HFFc6 (cell line): ENCODE results near the gene ANG. TPM values are rescaled to one million over a fixed set of nuclear protein-coding genes. Genes with fewer than 3 reads are reported as not detected.

Experiments
- DNase-seq: peaks from one replicate; pipeline ENCODE4 v3.0.0-alpha.2; 2018
- H3K27ac Mint-ChIP-seq: 2 replicates; pipeline ENCODE4 v1.8.0; 2020; ENCODE audit warnings: mild to moderate bottlenecking, mixed read lengths
- H3K27me3 Mint-ChIP-seq: 2 replicates; pipeline ENCODE4 v1.8.0; 2021; ENCODE audit warnings: mild to moderate bottlenecking, moderate library complexity, mixed read lengths; ENCODE audit not compliant: insufficient read depth
- H3K36me3 Mint-ChIP-seq: 2 replicates; pipeline ENCODE4 v1.8.0; 2021; ENCODE audit warnings: low read depth, mixed read lengths
- H3K4me1 Mint-ChIP-seq: 2 replicates; pipeline ENCODE4 v1.8.0; 2020; ENCODE audit warnings: low read depth, mixed read lengths
- H3K4me3 Mint-ChIP-seq: 2 replicates; pipeline ENCODE4 v1.8.0; 2020; ENCODE audit warnings: mild to moderate bottlenecking, moderate library complexity, mixed read lengths
- H3K9me3 Mint-ChIP-seq: 2 replicates; pipeline ENCODE4 v1.8.0; 2020; ENCODE audit warnings: mild to moderate bottlenecking, mixed read lengths
- CTCF ChIP-seq: fragments of 200-600 bp; sonication (generic); IDR thresholded peaks from 2 replicates; pipeline ENCODE4 v1.5.0; 2021; ENCODE audit warnings: antibody characterized with exemption, mild to moderate bottlenecking
- total RNA-seq, 6 experiments: library from RNA; stranded (reverse); fragmentation: NEBNext Ultra II Directional; extraction: Animal tissue kit (Norgen Biotek cat#: 25700); gene quantifications; 2 replicates in 1 of 6; 3 replicates in 5 of 6; pipeline ENCODE4 v1.2.3, GENCODE V29; 2021

The ANG gene
- total RNA-seq, 6 experiments from 2014 or later, result 2.4 to 4.0 (median 3.2) TPM

- no peak for DNase-seq
- Mint-ChIP-seq H3K4me1 (peaks cover 22% of the 10 kb centered on the region), H3K27ac (no peak overlapping the region), H3K36me3 (no peaks in the 10 kb centered on the region), H3K9me3 (no peaks in the 10 kb centered on the region), H3K4me3 (no peak overlapping the region), H3K27me3 (peaks cover 1% of the 10 kb centered on the region; the same call in 1 of the 2 replicates)
- no peak for TF ChIP-seq CTCF
Observed at GRCh38 chr14:20680363-20680762, 8.2 kb upstream of the ANG start.

DNA sequence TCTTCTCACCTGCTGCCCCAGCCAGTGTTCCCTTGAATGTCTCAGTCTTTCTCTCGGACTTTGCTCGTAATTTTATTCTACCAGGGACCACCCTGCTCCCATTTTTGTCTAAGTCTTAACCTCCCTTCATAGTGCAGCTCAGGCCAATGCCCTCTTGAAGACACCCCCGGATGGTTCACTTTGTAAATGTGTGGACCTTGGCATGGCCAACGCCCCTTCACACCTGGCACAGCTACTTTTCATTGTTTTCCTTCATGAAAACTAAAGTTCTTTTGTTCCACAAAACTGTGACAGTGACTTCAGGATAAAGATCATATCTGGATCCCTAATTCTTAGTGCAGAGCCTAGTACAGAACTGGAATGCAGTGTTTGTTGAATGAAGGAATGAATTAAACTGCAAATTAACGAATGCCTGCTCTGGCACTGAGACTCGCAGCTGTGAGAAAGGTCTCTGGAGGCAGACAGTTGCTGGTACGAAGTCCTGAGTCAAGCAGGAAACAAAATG is 7.7 kb upstream of the ANG start:
- Mint-ChIP-seq H3K4me1 (peaks cover 27% of the 10 kb centered on the region), H3K36me3 (no peaks in the 10 kb centered on the region), H3K9me3 (no peaks in the 10 kb centered on the region), H3K4me3 (no peak overlapping the region), H3K27ac (no peak overlapping the region; the same call in 1 of the 2 replicates), H3K27me3 (peaks cover 1% of the 10 kb centered on the region; the same call in 1 of the 2 replicates)
- TF ChIP-seq CTCF, result no peak
- no peak for DNase-seq

DNA sequence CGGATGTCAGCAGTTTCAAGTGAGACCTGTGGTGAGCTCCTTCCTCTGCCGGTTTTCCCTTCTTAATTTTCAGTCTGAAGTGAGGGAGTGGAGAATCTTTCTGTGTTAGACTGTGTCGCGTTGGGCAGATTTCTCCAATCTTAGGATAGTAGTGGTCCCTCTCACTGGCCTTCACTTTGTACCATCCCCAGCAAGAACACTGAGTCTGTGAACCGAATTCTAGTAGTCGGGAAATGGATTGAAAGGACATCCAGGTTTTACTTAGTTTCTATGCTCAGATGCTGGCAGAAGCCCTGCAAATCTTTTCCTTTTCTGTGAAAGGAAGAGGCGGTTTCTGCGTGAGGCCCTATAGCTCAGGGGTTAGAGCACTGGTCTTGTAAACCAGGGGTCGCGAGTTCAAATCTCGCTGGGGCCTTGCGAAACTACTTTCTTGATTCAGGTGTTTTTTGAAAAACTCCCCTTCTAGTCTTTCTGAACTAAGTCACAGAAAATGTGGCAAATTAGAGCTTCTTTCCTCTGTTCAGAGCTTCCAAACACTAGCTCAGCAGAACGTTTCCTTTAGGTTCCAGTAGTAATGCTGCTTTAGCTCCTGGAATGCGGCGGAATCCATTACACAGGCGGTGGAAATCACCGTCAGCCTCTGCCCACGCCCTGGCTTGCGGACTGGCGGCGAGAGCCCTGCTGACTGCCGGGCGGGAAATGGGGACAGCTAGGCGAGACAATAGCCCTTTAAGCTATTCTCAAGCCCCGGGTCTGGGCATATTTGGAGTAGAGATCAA is 7.0 kb upstream of the ANG start:
- peak; percentile 89 for DNase-seq
- no peaks in the 10 kb centered on the region for H3K9me3 Mint-ChIP-seq
- H3K4me1 Mint-ChIP-seq, result peaks cover 32% of the 10 kb centered on the region
- no peak overlapping the region; the same call in 1 of the 2 replicates for H3K27ac Mint-ChIP-seq
- no peak overlapping the region for H3K4me3 Mint-ChIP-seq
- no peak for TF ChIP-seq CTCF
- H3K36me3 Mint-ChIP-seq, result no peaks in the 10 kb centered on the region
- peaks cover 3% of the 10 kb centered on the region; the same call in 1 of the 2 replicates for H3K27me3 Mint-ChIP-seq

- H3K27me3 Mint-ChIP-seq, result peaks cover 3% of the 10 kb centered on the region; the same call in 1 of the 2 replicates
- no peak overlapping the region for H3K27ac Mint-ChIP-seq
- TF ChIP-seq CTCF, result no peak; the same call in 1 of the 2 replicates
- no peaks in the 10 kb centered on the region for H3K36me3 Mint-ChIP-seq
- H3K4me1 Mint-ChIP-seq, result peaks cover 32% of the 10 kb centered on the region
- H3K9me3 Mint-ChIP-seq, result no peaks in the 10 kb centered on the region
- no peak overlapping the region for H3K4me3 Mint-ChIP-seq
- DNase-seq, result no peak
Observed at GRCh38 chr14:20682127-20682434, 6.5 kb upstream of the ANG start.

DNA sequence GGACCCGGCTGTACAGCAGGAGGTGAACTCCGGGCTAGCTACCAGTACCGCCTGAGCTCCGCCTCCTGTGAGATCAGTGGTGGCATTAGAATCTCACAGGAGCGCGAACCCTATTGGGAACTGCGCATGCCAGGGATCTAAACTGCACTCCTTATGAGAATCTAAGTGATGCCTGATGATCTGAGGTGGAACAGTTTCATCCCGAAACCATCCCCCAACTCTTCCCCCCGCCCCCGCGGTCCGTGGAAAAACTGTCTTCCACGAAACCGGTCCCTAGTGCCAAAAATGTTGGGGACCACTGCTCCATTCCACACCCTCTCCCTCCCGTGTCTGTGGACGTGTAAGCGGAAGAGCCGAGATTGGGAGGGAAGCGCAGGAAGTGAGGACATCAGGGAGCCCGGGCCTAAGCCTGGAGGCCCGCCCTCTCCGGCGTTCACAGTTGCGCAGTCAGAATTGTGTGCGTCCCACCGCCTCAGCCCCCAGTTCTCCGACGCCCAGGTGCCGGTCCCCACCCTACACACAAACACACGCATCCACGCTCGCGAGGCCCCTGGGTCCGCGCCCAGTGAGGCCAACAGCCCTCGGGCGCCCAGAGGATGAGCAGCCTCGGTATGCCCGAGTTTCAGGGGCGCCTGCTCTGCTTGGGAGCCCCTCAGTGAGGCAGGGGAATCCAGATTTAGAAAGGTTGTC is 6.0 kb upstream of the ANG start:
- no peaks in the 10 kb centered on the region for H3K36me3 Mint-ChIP-seq
- DNase-seq, result peak; percentile 85
- peaks cover 32% of the 10 kb centered on the region for H3K4me1 Mint-ChIP-seq
- no peaks in the 10 kb centered on the region for H3K9me3 Mint-ChIP-seq
- peaks cover 3% of the 10 kb centered on the region; the same call in 1 of the 2 replicates for H3K27me3 Mint-ChIP-seq
- no peak overlapping the region for H3K27ac Mint-ChIP-seq
- peak; percentile 17; the same call in 1 of the 2 replicates for TF ChIP-seq CTCF
- H3K4me3 Mint-ChIP-seq, result no peak overlapping the region
